Gastroesophageal sphincter (tissue), 4 donors: ENCODE results near the gene POLR2L. TPM values are rescaled to one million over a fixed set of nuclear protein-coding genes. Genes with fewer than 3 reads are reported as not detected.

ENCODE experiments used
- ATAC-seq: fragments of 150-250 bp; one replicate; pipeline ENCODE4 v1.9.1; 2016; ENCODE audit warnings: mild to moderate bottlenecking, moderate library complexity
- H3K27ac ChIP-seq, 4 donors: fragments of 200-600 bp; sonication (generic) in 3 of 4; 1 replicate in 3 of 4; 2 replicates in 1 of 4; pipeline ENCODE4 v1.5.1; 2016 to 2019
- H3K27me3 ChIP-seq: fragments of 200-600 bp; sonication (generic); one replicate; pipeline ENCODE4 v1.5.1; 2019
- H3K36me3 ChIP-seq, 2 donors: fragments of 200-600 bp; sonication (generic); one replicate each; pipeline ENCODE4 v1.5.1; 2019; ENCODE audit warnings: control low read depth in 1 of 2
- H3K4me1 ChIP-seq, 3 donors: fragments of 200-600 bp; sonication (generic); 1 replicate in 2 of 3; 2 replicates in 1 of 3; pipeline ENCODE4 v1.5.1; 2016 to 2019; ENCODE audit warnings: control low read depth in 2 of 3
- H3K4me3 ChIP-seq, 2 donors: fragments of 200-600 bp; sonication (generic); one replicate each; pipeline ENCODE4 v1.5.1; 2019; ENCODE audit warnings: mild to moderate bottlenecking in 1 of 2, moderate library complexity in 1 of 2
- H3K9me3 ChIP-seq, 3 donors: fragments of 200-600 bp; sonication (generic); one replicate each; pipeline ENCODE4 v1.5.1; 2017 to 2019; ENCODE audit warnings: control low read depth in 2 of 3
- EP300 ChIP-seq: sonication (generic); formaldehyde crosslinking; IDR thresholded peaks from one replicate; pipeline ENCODE4 v1.6.1; 2017; ENCODE audit warnings: antibody characterized with exemption, mild to moderate bottlenecking
- POLR2A ChIP-seq, 2 donors: fragments of 450-650 bp; IDR thresholded peaks; one replicate each; pipeline ENCODE4 v1.6.1; 2017; ENCODE audit warnings: antibody characterized with exemption in 2 of 2, mild to moderate bottlenecking in 2 of 2, moderate library complexity in 1 of 2
- POLR2AphosphoS5 ChIP-seq: sonication (generic); formaldehyde crosslinking; IDR thresholded peaks from one replicate; pipeline ENCODE4 v1.6.1; 2017; ENCODE audit warnings: antibody characterized with exemption
- WGBS, 2 donors: methylation state at CpG; one replicate each; pipeline ENCODE4 v1.1.5; 2018; ENCODE audit warnings: low coverage in 1 of 2; 5-methylcytosine and 5-hydroxymethylcytosine counted together
- total RNA-seq, 4 donors: library from RNA; depleted of rRNA; stranded (reverse); fragments of >200 nt; gene quantifications; one replicate each; pipeline ENCODE4 v1.1.0, GENCODE V29; 2016
- TF ChIP-seq, protein P1 (sequence below), 4 experiments: fragments of 200-600 bp in 2 of 4; fragments of 450-650 bp in 2 of 4; sonication (generic) in 1 of 4; IDR thresholded peaks; one replicate each; pipeline ENCODE4 v1.5.1; 2017 to 2019; ENCODE audit warnings: antibody characterized with exemption in 4 of 4, mild to moderate bottlenecking in 2 of 4, moderate library complexity in 2 of 4

POLR2L gene
- total RNA-seq, 4 donors from 2014 or later: 65.5 to 86.0 (median 71.8) TPM

GRCh38 chr11:882596-882995, 40.3 kb upstream of the POLR2L start:
- Histone ChIP-seq H3K9me3 (no peaks in the 10 kb centered on the region), H3K27ac (no peak overlapping the region), H3K4me3 (no peak overlapping the region), H3K27me3 (no peaks in the 10 kb centered on the region), H3K36me3 (peaks cover 0 to 91% of the 10 kb centered on the region in 2 donors), H3K4me1 (no peaks in the 10 kb centered on the region)
- no peak for ATAC-seq
- TF ChIP-seq POLR2AphosphoS5 (no peak), EP300 (no peak), POLR2A (IDR thresholded peaks at IDR 0.05) (no peak)
- TF ChIP-seq, protein P1, sequence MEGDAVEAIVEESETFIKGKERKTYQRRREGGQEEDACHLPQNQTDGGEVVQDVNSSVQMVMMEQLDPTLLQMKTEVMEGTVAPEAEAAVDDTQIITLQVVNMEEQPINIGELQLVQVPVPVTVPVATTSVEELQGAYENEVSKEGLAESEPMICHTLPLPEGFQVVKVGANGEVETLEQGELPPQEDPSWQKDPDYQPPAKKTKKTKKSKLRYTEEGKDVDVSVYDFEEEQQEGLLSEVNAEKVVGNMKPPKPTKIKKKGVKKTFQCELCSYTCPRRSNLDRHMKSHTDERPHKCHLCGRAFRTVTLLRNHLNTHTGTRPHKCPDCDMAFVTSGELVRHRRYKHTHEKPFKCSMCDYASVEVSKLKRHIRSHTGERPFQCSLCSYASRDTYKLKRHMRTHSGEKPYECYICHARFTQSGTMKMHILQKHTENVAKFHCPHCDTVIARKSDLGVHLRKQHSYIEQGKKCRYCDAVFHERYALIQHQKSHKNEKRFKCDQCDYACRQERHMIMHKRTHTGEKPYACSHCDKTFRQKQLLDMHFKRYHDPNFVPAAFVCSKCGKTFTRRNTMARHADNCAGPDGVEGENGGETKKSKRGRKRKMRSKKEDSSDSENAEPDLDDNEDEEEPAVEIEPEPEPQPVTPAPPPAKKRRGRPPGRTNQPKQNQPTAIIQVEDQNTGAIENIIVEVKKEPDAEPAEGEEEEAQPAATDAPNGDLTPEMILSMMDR (IDR thresholded peaks at IDR 0.05): no peak
- 89 to 94% methylated on average over 5 to 7 of the region's 14 CpGs for WGBS, 2 donors

- H3K36me3 ChIP-seq: peaks cover 0 to 79% of the 10 kb centered on the region in 2 donors
- no peak overlapping the region for H3K27ac ChIP-seq
- H3K4me1 ChIP-seq: no peaks in the 10 kb centered on the region
- ATAC-seq: no peak
- no peak overlapping the region for H3K4me3 ChIP-seq
- TF ChIP-seq POLR2A (IDR thresholded peaks at IDR 0.05) (no peak), POLR2AphosphoS5 (no peak), EP300 (no peak)
- TF ChIP-seq, protein P1 (IDR thresholded peaks at IDR 0.05): no peak
- 80 to 96% methylated on average over 1 to 5 of the region's 14 CpGs for WGBS, 2 donors
- H3K27me3 ChIP-seq: no peaks in the 10 kb centered on the region
- H3K9me3 ChIP-seq: no peaks in the 10 kb centered on the region
Measured at GRCh38 chr11:880447-880846, 38.1 kb upstream of the POLR2L start.

GRCh38 chr11:877565-877964, 35.2 kb upstream of the POLR2L start:
- peaks cover 0 to 62% of the 10 kb centered on the region in 2 donors for H3K36me3 ChIP-seq
- H3K9me3 ChIP-seq: no peaks in the 10 kb centered on the region
- no peaks in the 10 kb centered on the region for H3K27me3 ChIP-seq
- ATAC-seq: no peak
- no CpG with 5 or more reads among the region's 11 CpGs for WGBS, 2 donors
- H3K4me1 ChIP-seq: no peaks in the 10 kb centered on the region
- TF ChIP-seq, protein P1 (IDR thresholded peaks at IDR 0.05): no peak
- no peak for TF ChIP-seq POLR2AphosphoS5
- no peak overlapping the region for H3K4me3 ChIP-seq
- no peak overlapping the region for H3K27ac ChIP-seq

- no peaks in the 10 kb centered on the region for H3K9me3 ChIP-seq
- H3K36me3 ChIP-seq: peaks cover 0 to 52% of the 10 kb centered on the region in 2 donors
- H3K27ac ChIP-seq: no peak overlapping the region
- no peaks in the 10 kb centered on the region for H3K4me1 ChIP-seq
- H3K4me3 ChIP-seq: no peak overlapping the region
- peak; percentile 30 for ATAC-seq
- 20% methylated on average over 1 of the region's 12 CpGs; no CpG with 5 or more reads in 1 of the 2 donors for WGBS, 2 donors
- TF ChIP-seq, protein P1 (IDR thresholded peaks at IDR 0.05): no peak
- TF ChIP-seq EP300: no peak
- TF ChIP-seq POLR2AphosphoS5: no peak
- TF ChIP-seq POLR2A (IDR thresholded peaks at IDR 0.05): no peak
- no peaks in the 10 kb centered on the region for H3K27me3 ChIP-seq
Measured at GRCh38 chr11:876545-876944, 34.2 kb upstream of the POLR2L start.

GRCh38 chr11:875769-876301, 33.5 kb upstream of the POLR2L start:
- no peak for TF ChIP-seq POLR2AphosphoS5
- no peak for TF ChIP-seq EP300
- no peak for TF ChIP-seq POLR2A (IDR thresholded peaks at IDR 0.05)
- TF ChIP-seq, protein P1 (IDR thresholded peaks at IDR 0.05): no peak
- H3K4me1 ChIP-seq: no peaks in the 10 kb centered on the region
- 89 to 90% methylated on average over 9 to 13 of the region's 21 CpGs for WGBS, 2 donors
- no peak overlapping the region for H3K27ac ChIP-seq
- ATAC-seq: no peak
- peaks cover 0 to 48% of the 10 kb centered on the region in 2 donors for H3K36me3 ChIP-seq
- H3K27me3 ChIP-seq: no peaks in the 10 kb centered on the region
- no peaks in the 10 kb centered on the region for H3K9me3 ChIP-seq
- H3K4me3 ChIP-seq: no peak overlapping the region
